C1 segment of cervical spinal cord (tissue), 14 donors: ENCODE measurements around the gene NTRK2.

Source experiments
- DNase-seq, 14 donors: peaks; one replicate each; lab custom pipeline; 2025; lab: John Stamatoyannopoulos, UW

The NTRK2 gene

DNA sequence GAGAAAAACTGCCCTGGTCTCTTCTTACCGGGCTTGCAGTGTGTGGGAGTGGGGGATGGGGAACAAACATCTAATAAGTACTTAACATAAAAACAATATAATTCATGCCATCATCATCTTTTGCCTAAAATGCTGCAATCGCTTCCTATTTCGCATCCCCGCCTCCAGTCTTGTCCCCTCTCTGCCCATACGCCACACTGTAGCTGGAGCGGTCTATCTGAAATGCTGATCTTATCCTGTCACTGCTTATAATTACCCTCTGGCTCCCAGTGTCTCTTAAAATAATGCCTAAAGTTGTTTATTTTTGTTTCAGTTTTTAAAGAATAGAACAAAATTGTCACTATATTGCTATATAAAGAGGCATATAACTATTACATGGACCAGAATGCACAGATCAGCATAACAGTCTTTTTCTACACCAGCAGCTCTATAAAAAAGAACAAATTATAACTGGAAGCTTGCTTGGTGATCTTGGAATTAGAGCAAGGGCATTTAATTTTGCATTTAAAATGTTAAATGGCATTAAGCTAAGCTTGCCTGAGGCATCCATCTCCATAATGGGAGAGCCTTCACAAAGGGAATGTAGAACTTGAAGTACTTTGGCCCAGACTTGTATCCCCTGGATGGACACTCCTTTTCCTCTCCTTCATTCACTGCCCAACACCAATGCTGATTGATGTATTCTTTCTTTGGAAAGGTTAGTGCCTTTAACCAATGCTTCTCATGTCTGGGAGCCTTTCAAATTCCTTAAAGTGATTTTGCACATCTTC lies 12.2 kb downstream of the NTRK2 start:
- DNase-seq = no peak

DNA sequence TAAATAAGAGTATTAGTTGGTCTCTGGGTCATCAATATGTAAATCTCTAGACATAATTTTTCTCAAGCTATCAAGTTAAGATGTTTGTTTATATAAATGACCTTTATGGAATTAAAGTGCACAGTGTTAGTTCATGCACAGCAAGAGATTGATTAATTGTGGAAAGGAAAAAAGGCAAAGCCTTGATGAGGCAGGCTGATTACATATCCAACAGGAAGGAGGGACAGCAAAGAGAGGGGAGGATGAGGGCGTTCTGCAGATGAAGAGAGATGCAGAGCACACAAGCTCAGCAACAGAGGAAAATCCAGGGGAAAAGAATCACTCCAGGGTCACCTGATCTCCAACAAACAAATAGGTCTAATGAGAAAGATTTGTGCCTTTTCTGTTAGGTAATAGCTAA lies 16.5 kb downstream of the NTRK2 start:
- no peak for DNase-seq

DNA sequence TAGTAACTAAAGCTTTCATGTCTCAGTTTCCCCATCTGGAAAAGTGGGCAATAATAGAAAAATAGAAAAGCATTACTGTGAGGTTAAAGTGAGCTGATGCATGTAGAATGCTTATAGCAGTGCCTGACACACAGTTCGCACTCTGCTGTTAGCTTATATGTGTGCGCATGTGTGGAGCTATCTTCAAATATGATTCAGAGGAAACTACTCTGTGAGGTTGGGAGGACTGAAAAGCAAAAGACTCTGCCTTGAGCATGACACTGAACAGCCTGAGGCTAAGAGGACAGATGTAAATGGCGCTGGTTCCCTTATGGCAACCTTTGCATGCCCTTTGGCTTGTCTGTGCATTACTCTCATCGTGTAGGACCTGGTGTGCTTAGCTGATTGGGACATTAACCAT lies 19.4 kb downstream of the NTRK2 start:
- DNase-seq = no peak

DNA sequence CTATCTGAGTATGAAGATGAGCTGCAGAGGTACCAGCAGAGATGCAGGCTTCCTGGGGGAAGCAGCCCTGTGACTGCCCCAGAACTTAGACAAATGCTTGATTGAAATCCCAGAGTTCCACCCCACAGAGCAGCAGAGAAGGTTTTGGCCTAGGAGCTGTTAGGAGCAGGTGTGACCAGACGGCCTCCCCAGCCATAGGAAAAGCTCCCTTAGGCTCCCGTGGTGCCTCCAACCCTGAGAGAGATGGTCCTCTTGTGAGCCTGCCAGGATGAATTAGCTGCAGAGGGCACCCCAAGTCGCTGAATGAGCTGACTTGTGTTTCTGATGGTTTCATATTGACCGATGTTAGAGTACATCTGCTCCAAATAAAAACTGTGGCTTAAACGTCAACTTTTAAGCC lies 22.1 kb downstream of the NTRK2 start:
- DNase-seq = peak in 1 of 14 donors; percentile 59

DNA sequence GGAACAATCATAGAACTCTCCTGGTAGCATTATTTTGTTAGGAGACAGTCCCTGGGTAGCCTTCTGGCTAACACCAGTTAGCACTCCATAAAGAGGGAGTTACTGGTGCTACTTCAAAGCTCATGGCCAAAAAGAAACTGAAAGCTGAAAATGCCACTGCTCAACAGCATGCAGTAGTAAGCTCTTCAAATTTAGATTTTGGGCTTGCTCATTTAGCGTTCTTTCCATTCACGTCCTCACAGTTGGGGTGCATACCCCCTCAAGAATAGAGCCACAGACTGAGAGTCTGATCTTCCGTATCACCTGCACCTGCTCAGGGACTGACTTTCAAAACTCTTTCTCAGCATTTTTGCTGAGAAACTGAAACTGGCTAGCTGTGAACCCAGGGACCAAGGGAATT lies 24.7 kb downstream of the NTRK2 start:
- DNase-seq = no peak

DNA sequence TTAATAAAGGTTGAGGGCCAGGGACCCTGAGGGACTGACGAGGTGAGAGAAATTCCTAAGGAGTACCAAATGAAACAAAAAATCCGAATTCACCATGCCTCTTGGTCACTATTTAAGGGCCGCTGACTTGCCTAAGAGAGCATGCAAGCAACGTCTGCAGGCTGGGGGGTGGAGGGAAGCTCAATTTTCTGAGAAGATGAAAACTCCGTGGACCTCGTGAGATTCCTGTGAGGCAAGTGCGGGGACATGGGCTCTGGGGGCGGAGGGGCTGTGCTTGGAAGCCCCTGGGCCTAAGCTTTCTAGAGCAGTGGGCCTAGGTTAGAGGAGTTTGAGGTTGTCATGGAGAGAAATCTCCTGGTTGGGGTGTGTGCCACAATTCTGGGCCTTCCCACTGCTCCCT lies 27.5 kb downstream of the NTRK2 start:
- no peak for DNase-seq

DNA sequence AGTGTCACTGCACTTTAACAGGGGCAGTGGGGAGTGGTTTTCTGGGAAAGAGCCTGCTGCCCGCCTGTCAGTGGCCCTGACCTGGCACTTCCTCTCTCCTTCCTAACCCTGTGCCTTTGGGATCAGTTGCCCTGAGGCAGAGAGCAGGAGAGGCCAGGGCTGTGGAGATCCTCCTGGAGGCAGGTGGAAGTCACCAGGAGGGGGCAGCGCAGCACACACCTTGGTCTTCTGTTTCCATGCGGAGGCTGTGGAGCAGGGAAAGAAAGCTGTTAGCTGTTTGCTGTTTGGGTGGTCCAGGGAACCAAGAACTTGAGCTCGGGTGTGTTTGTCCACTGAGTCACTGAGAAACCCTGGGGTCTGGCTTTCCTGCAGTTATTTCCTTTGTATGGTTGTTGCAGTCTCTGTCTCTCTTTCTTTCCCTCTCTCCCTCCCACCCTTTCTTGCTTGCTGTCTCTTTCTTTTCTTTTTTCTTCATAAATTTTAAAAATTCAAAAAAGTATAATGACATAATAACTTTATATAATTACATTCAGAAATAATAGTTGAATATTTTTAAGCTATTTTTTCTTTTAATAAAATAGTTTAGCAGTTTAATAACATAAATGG lies 28.1 kb downstream of the NTRK2 start:
- peak in 8 of 14 donors; percentile 21 to 56 (median 32) for DNase-seq

DNA sequence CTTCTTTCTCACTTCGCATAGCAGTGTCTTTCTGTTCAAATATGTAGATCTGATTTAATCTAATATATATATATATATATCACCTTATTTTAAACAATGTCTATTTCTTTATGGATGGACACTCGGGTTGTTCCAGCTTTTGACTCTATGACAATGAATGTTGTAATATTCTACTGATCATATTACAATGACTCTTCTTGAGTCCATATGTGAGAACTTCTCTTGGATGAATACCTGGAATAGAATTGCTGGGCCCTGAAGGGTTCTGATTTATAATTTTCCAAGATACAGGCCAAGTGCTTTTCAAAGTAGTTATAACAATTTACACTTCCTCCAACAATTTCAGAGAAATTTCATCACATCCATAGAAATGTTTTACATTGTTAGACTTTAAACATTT lies 28.8 kb downstream of the NTRK2 start:
- no peak for DNase-seq

DNA sequence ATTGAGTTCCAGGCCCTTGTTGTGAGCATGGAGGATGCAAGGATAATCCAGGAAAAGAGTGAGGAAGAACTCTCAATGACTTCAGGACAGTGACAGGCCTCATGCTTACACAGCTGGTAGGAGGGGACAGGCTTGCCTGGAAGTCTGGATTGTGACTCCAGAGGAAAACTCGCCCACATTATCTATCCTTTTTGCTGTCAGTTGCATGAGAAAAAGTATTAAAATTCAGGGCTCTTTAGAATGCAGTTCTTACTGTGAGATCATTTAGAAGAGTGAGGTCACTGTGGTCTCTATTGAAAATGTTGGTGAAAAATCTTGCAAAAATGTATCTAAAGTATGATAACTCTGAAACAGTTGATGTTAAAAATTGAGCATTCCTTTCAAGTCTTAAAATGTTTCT lies 30.5 kb downstream of the NTRK2 start:
- no peak for DNase-seq

DNA sequence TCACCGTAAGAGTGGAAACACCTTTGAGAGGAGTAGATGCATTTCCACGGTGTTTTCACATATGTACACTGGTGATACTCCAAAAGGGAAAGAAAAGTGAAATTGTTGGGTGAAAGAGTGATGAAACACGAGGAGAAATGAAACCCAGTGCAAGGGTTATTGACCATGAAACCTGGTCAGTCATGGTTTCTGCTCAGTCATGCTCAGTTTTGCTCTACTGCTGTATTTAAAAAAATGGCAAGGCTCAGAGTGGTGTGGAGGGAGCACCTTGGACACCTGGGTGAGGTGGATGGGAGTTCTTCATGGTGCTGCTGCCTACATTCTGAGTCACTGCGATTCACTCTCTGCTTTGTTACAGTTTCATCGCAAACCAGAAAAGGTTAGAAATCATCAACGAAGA lies 32.3 kb downstream of the NTRK2 start:
- peak in 1 of 14 donors; percentile 53 for DNase-seq

DNA sequence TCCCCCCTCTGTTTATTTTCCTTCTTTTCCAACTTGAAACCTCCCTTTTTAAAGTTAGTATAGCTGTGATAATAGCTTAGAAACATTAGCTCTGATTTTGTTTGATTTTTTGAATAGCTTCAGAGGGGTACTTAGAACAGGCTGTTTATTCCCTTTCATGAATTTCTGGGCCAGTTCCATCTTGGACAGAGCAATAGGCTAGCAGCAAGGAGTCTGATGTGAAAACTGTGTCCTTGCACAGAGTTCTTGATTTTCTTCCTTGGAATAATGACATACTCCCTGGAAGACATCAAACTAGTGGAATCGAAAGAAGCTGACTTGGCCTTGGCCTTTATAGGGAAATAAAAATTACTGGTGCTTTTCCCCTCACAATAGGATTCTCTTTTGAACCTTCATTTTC lies 32.9 kb downstream of the NTRK2 start:
- peak in 1 of 14 donors; percentile 60 for DNase-seq

DNA sequence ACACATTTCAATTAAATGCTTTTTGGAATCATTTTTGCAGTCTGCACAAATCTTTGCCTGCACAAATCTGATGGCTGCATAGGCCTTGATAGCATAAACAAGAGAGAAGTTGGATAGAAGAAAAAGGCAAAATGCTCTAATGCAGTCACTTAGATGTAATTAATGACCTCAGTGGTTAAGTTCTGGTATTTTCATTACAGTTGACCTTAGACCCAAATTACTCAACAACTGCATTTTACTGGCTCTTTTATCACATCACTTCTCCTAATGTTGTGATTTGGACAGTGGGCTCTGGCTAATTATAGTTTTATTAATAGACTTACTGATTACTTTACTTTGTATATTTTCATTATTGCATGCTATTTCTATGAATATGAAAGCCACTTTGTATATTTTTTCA lies 34.3 kb downstream of the NTRK2 start:
- DNase-seq = no peak

DNA sequence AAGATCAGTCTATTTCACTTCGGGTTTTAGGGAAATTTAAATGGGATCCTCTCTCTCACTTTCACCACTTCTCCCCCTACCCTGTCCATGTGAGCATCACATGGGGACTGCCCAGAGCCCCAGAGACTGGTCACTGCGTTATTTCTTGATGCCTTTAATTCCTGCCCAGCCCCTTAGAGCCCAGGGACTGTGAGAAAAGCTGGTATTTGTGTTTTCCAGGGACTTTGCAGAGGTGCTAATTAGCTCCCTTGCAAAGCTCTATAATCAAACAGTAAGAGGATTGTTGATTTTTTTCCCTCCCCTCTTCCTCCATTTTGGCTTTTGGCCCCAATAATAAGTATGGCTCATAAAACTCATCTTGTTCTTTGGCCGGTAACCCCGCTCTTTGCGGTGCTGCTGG lies 35.6 kb downstream of the NTRK2 start:
- DNase-seq = peak in 1 of 14 donors; percentile 22

DNA sequence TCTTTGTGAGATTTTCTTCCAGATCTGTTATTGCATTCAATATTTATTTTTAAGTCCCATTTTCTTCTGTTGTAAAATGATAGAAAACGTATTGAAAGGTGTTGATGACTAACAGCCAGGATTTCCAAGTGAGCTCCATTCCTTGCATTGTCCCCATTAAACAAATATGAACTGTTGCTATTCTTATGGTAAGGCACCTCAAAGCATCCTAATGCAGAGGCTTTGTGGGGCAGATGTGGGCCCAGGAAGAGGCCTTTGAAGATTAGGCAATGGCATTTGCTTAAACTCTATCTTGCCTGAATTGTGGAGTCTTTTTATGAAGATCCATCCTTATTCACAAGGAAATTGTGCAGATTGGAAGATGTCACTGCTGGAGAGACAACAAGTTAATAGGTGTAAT lies 38.9 kb downstream of the NTRK2 start:
- no peak for DNase-seq

DNA sequence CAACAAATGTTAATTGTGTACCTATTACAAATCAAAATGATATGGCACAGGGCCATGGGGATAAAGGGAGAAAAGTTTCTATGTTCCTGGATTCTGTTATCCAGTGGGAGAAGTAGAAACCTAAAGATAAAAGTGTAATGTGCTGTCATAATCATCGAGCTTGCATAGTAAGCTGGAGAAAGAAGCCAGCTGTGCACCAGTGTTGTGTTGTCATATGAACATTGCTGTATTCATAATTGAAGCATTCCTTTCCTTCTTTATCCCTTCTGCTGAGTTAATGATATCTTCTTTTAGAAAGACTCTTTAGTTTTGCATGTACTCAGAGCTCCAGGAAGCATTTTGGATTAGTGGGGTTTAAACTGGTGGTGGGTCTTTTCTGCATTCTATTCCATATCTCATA lies 39.5 kb downstream of the NTRK2 start:
- DNase-seq = no peak

DNA sequence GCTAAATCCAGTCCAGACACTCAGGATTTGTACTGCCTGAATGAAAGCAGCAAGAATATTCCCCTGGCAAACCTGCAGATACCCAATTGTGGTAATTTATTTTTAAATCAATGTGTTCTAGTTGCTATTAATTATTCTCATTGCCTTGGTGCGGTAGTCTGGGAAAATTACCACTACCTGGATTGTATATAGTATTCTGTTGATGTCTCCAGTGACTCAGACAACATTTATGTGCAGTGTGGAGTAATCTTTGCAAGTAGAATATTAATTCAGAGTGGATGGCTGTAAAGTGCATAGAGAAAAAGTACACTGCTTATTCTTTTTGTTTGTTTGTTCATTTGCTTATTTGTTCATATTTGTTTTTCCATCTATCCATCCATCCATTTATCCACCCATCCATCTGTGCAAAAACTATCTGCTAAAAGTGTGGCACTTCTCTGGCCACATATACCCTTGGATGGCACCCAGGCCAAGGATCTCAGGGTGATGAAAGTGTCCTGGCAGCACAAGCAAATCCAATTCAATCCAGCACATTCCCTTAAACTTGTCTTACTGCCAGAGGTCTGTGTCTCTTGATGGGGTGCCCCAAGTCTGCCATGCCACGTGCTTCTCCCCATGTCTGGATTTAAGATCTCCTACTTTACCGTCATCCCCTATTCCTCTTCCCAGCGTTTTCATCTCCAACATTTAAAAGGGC lies 41.3 kb downstream of the NTRK2 start:
- peak in 1 of 14 donors; percentile 33 for DNase-seq

DNA sequence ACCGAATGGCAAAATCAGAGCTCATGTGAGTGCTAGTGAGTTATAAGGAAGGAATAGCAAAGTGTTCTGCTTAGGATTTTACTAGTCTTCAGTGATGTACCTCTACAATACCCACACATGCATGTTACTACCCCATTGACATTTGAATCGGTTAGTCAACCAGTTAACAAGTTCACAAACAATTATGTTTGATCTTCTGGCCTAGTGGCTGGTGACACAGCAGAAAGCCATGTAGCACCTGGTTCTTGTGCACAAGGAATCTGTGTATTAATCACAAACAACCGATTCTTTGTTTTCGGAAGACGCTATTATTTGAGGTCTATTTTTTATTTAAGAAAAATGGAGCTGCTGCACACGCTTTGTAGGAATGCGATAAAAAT lies 41.9 kb downstream of the NTRK2 start:
- no peak for DNase-seq

DNA sequence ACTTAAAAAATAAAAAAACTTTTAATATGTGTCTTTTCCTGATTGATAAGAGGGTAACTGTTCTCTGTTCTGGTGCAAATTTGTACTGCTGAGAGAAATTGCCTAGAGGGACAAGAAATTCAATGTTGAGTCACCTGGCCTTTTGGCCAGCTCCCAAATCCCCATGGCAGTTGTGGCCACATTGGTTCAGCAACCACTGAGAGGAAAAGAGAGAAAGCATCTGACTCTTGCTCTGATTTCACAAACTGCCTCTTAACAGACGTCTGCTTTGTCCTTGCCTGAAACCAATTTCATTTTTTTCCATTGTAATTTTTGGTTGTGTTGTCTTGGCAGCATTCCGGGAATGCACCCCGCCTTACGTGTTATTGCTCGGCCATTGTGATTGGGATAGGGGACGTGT lies 42.4 kb downstream of the NTRK2 start:
- peak in 8 of 14 donors; percentile 22 to 84 (median 47) for DNase-seq

DNA sequence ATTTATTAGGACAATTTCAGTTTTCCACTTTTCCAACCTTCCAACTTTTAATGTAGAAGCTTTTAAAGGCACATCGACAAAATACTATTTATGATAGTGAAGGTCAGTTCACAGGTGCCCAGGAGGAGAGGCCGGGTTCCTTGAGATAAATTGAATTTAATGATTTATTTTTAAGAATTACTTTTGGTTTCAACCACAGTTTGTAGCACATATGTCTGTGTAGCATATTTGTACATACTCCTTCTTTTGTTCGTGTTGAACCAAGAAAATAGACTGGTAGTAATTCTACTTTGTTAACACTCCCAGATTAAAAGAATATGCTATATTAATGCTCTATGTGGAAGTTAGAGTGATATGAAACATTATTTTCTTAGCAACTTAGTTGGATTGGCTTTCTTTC lies 46.7 kb downstream of the NTRK2 start:
- DNase-seq = no peak

DNA sequence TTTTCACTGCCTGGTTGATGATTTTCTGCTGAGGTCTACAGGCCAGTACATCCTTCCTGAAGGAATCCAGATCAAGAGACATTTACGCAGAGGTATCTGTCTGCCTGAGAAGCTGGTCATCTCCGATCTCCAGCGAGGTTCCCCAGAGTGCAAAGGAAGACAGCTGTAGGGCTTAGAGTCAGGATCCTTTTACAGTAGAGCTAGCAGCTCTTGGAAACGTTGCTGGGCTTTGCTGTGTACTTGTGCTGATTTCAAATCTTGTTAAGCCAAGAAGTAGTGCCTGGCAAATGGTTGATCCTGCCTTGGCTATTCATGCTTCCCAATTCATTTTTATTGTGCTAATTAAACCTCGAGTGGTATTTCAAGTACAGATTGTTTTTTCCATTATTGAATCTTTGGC lies 48.9 kb downstream of the NTRK2 start:
- no peak for DNase-seq

DNA sequence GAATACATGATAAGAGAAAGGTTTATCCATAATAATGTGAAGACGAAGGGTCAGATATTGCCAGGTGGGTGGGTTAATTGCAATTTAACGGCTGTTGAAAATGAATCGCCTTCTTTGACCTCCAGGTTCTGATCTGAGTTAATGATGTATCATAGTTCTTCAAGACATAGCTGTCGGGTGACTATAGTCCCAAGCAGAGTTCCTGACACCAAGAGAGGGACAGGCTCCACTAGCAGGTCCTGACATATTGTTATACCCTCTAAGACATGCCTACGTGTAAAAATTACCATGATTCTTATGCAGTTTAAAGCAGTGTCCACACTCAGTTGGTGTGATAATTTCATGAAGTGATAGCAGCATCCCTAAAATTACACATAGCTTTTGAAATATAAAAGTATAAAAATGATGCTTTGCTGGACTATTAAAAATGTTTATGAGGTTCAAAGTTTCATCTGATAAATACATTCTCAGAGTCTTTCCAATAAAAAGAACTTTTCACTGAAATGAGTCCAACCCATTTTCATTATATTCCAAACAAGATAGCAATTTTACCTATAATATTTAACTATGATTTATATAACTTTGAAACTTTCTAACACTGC lies 53.0 kb downstream of the NTRK2 start:
- DNase-seq = no peak

DNA sequence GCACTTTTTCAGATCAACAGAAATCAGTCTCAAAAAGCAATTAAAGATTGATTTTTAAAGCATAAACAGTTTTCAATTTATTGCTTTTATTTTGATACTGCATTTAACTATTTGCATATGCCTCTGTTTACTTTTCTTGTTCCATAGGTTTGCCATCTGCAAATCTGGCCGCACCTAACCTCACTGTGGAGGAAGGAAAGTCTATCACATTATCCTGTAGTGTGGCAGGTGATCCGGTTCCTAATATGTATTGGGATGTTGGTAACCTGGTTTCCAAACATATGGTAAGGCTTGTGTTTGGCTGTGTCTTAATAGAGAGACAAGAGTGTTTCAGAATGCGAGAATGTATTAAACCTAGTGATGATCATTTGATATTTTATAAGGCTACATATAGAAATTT lies 53.9 kb downstream of the NTRK2 start:
- no peak for DNase-seq

DNA sequence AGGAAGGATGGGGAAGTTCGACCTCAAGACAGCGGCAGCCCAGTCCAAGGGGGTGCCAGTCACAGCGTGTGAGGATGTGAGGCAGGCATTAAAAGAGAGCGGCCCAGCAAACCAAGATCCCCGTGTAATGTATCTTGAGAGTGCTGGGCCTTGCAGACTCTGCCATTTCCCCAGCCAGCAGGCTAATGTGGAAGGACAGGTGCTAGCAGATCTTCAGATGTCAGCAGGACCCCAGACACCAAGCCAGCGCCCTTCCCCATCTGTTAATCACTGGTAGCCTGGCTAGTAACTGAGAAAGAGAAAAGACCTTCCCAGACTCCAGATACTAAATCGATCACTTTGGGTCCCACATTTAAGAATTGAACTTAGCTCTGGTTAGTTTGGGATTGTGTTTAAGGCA lies 62.2 kb downstream of the NTRK2 start:
- DNase-seq = peak in 1 of 14 donors; percentile 22
